T-helper 1 cell treated with Interleukin-12 subunit alpha and Interleukin-12 subunit beta and Interleukin-4 antibody, amounts not matched to agents 30 μg/mL and 1 μg/mL, for 36 hours (primary cell): ENCODE data around the gene FAM76B.

Experiments used
- H3K27ac Mint-ChIP-seq: one replicate; pipeline ENCODE4 v1.8.0; 2021; ENCODE audit warnings: mild to moderate bottlenecking, mixed read lengths
- H3K27me3 Mint-ChIP-seq: one replicate; pipeline ENCODE4 v1.8.0; 2021; ENCODE audit warnings: low read depth, mixed read lengths
- H3K36me3 Mint-ChIP-seq: one replicate; pipeline ENCODE4 v1.8.0; 2021; ENCODE audit warnings: low read depth, mixed read lengths
- H3K4me1 Mint-ChIP-seq: one replicate; pipeline ENCODE4 v1.8.0; 2021; ENCODE audit warnings: low read depth, mixed read lengths
- H3K4me3 Mint-ChIP-seq: one replicate; pipeline ENCODE4 v1.8.0; 2021; ENCODE audit warnings: mild to moderate bottlenecking, moderate library complexity, mixed read lengths
- H3K9me3 Mint-ChIP-seq: one replicate; pipeline ENCODE4 v1.8.0; 2021; ENCODE audit warnings: mixed read lengths

FAM76B gene

DNA sequence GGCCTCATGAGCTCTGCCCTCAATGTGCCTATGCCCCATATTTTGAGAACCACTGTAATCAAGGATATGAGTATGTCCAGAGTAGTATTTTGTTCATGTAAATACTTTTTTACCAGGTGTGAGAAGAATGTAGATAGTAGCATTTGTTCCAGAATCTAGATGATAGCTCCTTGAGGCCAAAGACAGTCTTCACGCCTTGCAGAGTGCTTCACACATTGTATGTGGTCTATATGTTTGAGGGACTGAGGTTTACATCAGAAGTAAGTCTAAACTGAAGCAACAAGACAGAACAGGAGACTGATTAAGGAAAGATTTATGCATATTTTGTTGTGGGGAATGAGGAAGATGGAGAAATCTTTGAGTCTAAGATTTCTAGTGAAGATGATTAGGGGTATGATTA lies 13.2 kb upstream of the FAM76B start:
- no peaks in the 10 kb centered on the region for H3K27me3 Mint-ChIP-seq
- H3K4me1 Mint-ChIP-seq = peaks cover 12% of the 10 kb centered on the region
- H3K4me3 Mint-ChIP-seq = no peak overlapping the region
- peaks cover 6% of the 10 kb centered on the region for H3K9me3 Mint-ChIP-seq
- peaks cover 46% of the 10 kb centered on the region for H3K36me3 Mint-ChIP-seq
- H3K27ac Mint-ChIP-seq = no peak overlapping the region

DNA sequence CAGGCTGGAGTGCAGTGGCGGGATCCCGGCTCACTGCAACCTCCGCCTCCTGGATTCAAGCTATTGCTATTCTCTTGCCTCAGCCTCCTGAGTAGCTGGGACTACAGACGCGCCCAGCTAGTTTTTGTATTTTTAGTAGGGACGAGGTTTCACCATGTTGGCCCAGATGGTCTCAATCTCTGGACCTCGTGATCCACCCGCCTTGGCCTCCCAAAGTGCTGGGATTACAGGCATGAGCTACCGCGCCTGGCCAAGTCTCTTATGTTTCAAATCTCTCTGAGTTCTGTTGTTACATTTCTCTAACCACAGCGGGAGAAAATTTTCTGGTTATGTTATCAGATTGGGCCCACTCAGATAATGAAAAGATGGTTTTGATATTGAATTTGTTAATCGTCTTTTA lies 10.9 kb upstream of the FAM76B start:
- Mint-ChIP-seq H3K4me3 (no peak overlapping the region), H3K36me3 (peaks cover 31% of the 10 kb centered on the region), H3K27me3 (no peaks in the 10 kb centered on the region), H3K9me3 (no peaks in the 10 kb centered on the region), H3K4me1 (peaks cover 13% of the 10 kb centered on the region), H3K27ac (no peak overlapping the region)

DNA sequence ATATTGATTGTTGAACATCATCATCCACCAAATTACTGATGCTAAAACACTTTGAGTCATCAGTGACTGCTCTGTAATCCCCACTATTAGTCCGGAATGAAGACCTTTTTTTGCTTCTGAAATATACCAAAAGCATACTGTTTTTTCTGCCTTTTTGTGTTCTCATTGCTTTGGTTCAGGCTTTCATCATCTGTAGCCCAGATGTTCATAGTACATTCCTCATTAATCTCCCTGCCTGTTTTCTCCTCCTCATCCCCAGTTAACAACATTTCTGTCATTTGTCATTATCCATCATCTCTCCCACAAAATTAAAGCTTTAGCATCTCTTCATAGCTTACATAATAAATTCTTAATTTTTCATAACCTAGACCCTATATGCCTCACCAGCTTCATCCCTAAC lies 10.0 kb upstream of the FAM76B start:
- no peak overlapping the region for H3K27ac Mint-ChIP-seq
- no peak overlapping the region for H3K4me3 Mint-ChIP-seq
- no peaks in the 10 kb centered on the region for H3K27me3 Mint-ChIP-seq
- H3K9me3 Mint-ChIP-seq = no peaks in the 10 kb centered on the region
- peaks cover 29% of the 10 kb centered on the region for H3K36me3 Mint-ChIP-seq
- peaks cover 13% of the 10 kb centered on the region for H3K4me1 Mint-ChIP-seq

DNA sequence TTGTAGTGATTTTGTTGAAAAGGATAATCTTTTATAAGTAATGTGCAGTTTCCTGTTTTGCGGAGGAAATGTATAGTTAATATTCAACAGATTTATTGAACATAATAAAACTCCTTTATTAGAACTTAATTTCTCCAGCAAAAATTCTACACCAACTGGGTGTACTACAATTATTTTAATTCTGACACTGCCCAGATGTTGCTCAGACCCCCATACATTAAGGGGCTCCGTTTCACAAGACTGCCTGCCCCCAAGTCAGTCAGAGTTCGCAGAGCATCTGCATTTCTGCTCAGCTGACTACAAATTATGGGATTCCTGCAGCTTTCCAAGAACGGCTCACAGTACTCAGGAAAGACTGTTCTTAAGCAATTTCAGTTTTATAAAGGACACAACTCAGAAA lies 6.9 kb upstream of the FAM76B start:
- H3K9me3 Mint-ChIP-seq = no peaks in the 10 kb centered on the region
- no peaks in the 10 kb centered on the region for H3K27me3 Mint-ChIP-seq
- peaks cover 30% of the 10 kb centered on the region for H3K4me1 Mint-ChIP-seq
- no peak overlapping the region for H3K4me3 Mint-ChIP-seq
- no peak overlapping the region for H3K27ac Mint-ChIP-seq
- H3K36me3 Mint-ChIP-seq = peaks cover 18% of the 10 kb centered on the region

DNA sequence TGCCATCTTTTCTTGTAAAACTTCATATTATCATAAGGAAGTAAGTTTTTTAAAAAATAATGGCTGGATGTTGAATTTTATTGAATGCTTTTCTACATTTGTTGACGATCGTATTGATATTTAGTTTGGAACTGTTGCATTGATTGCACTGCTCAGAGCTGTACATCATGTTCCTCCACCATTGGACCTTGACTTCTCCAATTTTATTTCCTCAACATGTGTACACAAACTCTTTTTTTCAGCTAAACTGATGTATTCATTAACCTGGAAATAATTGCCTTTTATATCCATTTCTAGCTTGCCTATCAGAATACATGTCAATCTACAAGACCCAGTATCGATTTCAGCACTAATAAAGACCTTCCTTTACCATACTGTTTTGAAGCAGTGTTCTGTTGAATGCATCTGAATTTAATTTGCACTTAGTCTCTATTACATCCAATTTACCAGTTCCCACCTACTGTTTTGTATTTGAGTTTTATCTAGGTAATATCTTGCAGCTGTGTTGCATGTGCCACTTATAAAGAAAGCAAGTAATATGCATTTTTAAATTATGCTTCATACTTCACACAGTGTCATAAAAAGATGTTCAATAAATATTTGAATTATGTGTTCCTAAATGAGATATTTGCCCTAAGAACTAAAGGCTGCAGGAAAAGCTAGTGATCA lies 6.2 kb upstream of the FAM76B start:
- Mint-ChIP-seq H3K27me3 (no peaks in the 10 kb centered on the region), H3K4me1 (peaks cover 32% of the 10 kb centered on the region), H3K36me3 (peaks cover 18% of the 10 kb centered on the region), H3K4me3 (no peak overlapping the region), H3K27ac (no peak overlapping the region), H3K9me3 (no peaks in the 10 kb centered on the region)

DNA sequence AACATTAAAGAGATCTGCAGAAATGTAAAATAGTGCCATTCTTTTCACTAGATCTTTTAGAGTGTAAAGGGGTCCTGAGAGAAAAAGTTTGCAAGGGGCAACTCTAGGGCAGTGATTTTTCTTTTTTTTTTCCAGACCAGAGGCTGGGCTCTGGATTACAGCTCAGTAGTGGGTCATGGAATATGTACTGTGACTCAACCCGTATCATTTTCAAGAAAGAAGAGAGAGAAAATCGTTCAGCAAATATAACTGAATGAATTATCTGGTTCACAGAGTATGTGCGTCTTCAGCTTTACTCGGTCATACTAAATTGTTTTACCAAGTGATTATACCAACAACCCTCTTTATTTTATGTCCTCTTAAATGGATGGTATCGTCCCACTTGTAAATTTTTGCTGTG lies 4.5 kb upstream of the FAM76B start:
- Mint-ChIP-seq H3K27ac (no peak overlapping the region), H3K4me1 (peaks cover 27% of the 10 kb centered on the region), H3K27me3 (no peaks in the 10 kb centered on the region), H3K9me3 (no peaks in the 10 kb centered on the region), H3K4me3 (no peak overlapping the region), H3K36me3 (peaks cover 5% of the 10 kb centered on the region)

DNA sequence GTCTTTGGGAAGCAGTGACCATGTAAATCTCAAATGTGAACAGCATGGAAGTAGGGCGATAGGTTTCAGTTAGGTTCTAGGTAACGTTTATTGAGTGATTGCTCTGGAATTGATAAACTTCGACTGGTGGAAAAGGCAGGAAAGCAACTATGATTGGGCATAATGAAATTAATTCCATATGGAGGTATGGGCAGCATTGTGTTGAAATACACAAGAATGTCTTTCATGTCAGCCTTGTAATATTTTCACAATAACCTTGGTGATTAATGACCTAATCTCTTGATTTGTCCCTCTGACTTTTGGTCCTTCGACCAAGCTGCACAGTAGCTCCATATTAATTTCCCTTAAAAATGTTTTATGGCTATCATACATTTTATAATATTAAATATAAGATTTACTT lies 3.5 kb upstream of the FAM76B start:
- H3K4me1 Mint-ChIP-seq = peaks cover 33% of the 10 kb centered on the region
- no peaks in the 10 kb centered on the region for H3K27me3 Mint-ChIP-seq
- H3K27ac Mint-ChIP-seq = no peak overlapping the region
- no peaks in the 10 kb centered on the region for H3K9me3 Mint-ChIP-seq
- H3K4me3 Mint-ChIP-seq = no peak overlapping the region
- peaks cover 8% of the 10 kb centered on the region for H3K36me3 Mint-ChIP-seq

DNA sequence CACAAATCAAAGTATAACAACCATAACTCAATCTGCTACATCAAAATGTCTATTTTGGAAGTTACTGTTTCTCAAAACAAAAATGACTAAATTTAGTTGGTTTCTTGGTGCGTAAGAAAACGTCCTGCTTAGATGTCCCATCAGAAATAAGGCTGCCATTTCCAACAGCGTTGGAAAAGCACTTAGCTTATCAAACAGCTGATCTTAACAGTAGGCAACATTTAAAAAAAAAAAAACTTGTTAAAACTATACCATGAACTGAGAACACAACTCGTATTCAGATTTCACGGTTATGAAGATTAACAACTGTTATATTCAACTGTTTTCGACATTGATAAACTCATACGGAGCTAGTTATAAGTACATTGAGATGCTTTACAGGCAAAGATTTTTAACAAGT lies 3.1 kb upstream of the FAM76B start:
- Mint-ChIP-seq H3K36me3 (peaks cover 12% of the 10 kb centered on the region), H3K27me3 (no peaks in the 10 kb centered on the region), H3K4me1 (peaks cover 37% of the 10 kb centered on the region), H3K27ac (no peak overlapping the region), H3K4me3 (no peak overlapping the region), H3K9me3 (no peaks in the 10 kb centered on the region)

DNA sequence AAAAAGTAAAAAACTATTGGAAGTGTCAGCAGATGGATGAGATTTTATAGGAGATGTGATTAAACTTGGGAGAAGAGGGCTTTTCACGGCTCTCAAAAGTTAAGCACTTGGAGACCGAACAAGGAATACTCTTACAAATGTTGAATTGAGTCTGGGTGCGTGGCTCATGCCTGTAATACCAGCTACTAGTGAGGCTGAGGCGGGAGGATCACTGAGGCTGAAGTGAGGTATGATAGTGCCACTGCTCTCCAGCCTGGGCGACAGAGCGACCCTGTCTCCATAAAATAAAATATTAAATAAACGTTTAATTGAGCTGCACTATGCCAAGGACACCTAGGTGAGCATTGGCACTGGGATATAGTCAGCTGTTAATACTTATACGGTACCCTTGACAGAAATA lies 2.6 kb upstream of the FAM76B start:
- H3K27me3 Mint-ChIP-seq = no peaks in the 10 kb centered on the region

DNA sequence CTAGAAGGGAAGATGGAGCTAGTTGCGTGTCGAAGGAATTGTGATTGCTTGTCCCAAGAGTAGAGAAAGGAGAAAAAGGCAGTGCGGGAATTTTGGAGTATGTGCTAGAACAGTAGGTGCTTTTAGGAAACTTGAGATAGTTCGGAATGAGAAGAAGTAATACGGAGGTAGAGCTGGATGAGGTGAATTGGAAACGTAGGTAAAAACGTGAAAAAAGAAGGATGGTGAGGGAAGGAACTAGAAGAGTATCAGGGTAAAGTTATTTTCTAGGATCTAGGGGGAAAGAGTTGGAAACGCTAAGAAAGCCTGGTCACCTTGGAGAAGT lies 2.1 kb upstream of the FAM76B start:
- peak overlapping the region; percentile 94 for H3K4me3 Mint-ChIP-seq
- peaks cover 37% of the 10 kb centered on the region for H3K4me1 Mint-ChIP-seq
- H3K9me3 Mint-ChIP-seq = no peaks in the 10 kb centered on the region
- no peaks in the 10 kb centered on the region for H3K27me3 Mint-ChIP-seq
- peaks cover 12% of the 10 kb centered on the region for H3K36me3 Mint-ChIP-seq
- peak overlapping the region; percentile 100 for H3K27ac Mint-ChIP-seq

More for the DNA sequence above, 2.6 kb upstream of the FAM76B start:
- H3K4me3 Mint-ChIP-seq = peak overlapping the region; percentile 94
- peak overlapping the region; percentile 100 for H3K27ac Mint-ChIP-seq
- H3K9me3 Mint-ChIP-seq = no peaks in the 10 kb centered on the region
- peaks cover 37% of the 10 kb centered on the region for H3K4me1 Mint-ChIP-seq
- peaks cover 12% of the 10 kb centered on the region for H3K36me3 Mint-ChIP-seq

DNA sequence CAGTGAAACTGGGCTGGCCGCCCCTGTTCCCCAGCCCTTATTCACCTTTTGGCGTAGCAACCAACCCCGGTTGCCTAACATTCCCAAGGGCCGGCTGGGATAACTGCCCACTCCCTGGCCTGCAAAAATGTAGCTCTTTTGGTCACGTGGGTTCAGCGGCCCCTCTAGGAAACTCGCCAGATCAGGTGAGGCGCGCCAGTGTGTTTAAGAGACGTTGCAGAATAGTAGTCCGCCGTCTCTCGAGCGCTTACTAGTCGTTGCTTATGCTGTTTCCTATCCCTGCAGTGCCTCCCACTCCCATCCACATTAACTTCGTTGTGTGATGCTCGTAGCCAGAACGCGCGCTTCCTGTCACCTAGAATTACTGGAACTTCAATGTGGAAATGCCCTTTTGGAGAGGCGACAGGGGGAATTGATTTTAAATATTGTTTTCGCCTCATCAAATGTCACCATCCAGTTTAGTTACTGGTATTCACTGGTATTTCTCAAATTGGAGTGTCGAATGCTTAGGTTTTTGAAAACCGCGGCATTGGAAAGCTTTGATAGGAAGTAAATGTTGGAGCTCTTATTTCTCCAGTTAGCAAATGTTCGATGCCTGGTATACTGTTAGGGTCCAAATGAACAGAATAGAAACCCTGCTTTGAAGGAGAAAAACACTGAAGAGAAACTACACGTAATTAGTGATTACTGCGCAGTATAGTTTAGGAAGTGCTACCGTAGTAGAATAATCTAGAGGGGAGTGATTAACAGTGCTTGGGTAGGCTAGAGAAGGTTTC lies 1.5 kb upstream of the FAM76B start:
- Mint-ChIP-seq H3K4me1 (peaks cover 36% of the 10 kb centered on the region), H3K9me3 (no peaks in the 10 kb centered on the region), H3K4me3 (peak overlapping the region; percentile 94), H3K27ac (peak overlapping the region; percentile 100), H3K27me3 (no peaks in the 10 kb centered on the region), H3K36me3 (peaks cover 17% of the 10 kb centered on the region)

DNA sequence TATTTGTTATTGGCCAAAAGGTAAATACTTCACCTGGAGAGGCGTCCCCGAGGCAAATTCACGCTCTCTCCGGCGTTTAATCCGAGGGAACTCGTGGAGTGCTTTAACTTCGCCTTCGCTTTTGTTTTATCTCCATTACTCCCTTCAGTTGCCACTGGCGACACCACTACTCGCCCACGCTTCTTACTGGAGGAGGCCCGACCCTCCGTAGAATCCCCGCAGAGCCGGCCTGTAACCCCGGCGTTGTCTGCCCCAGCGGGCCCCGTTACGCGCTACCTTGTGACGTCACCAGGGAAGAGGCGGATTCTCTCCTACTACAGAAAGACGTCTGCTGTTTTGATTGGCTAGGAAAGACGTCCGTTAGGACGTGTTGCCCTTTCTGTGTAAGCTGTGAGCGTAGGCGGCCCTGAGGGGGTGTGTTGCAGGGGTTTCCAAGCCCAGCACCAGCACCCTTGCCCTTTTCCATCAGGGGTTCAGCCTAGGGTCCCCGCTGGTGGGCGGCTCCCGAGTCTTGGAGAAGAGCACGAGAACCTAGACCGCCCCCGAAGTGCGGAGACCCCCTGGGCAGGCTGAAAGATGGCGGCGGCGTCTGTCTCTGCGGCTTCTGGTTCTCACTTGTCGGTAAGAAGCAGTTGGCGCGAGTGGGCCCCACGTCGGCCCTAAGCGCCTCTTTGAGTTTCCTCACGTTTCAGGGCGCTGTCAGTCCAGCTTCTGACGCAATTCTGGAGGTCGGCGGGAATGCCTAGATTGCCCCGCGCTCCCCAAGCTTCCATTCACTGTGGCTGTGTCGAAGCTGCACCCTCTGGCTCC lies 746 bp upstream of the FAM76B start, which contains the start of gene CEP57:
Gene CEP57, plus strand, starts transcription at position 376 of the 810 bp plus-strand sequence. Its CDS starts 201 bp downstream, at position 577.
- H3K36me3 Mint-ChIP-seq = peaks cover 24% of the 10 kb centered on the region
- H3K27ac Mint-ChIP-seq = peak within 1 kb of the TSS; percentile 100
- peaks cover 42% of the 10 kb centered on the region for H3K4me1 Mint-ChIP-seq
- no peaks in the 10 kb centered on the region for H3K27me3 Mint-ChIP-seq
- peak within 1 kb of the TSS; percentile 94 for H3K4me3 Mint-ChIP-seq
- no peaks in the 10 kb centered on the region for H3K9me3 Mint-ChIP-seq

DNA sequence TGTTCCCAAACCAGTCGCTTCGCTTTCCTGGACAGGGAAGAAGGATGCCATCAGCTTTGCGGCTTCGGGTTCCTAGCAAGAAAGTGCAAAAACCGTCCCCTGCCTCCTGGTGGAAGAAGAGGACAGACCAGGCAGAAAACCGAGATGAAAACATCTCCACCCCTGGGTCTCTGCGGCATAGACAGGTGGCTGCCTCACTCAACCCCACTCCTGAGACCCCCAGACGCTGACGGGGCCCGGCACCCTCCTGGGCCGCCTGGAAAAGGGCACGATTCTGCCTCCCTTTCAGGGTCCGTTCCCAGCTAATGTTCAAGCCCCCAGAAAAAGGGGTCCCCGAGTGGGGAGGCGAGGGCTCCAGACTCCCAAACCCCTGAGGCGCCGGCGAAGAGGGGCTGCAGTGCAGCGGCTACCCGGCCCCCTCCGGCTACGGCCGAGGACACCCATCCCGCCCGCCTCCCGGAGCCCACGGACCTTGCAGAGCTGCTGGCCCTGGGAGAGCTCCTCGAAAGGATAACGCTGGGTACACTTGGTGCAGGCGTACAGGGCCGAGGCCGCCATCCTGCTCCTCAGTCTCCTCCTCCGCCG lies 569 bp downstream of the FAM76B start:
- Mint-ChIP-seq H3K4me1 (peaks cover 44% of the 10 kb centered on the region), H3K36me3 (peaks cover 28% of the 10 kb centered on the region), H3K27me3 (no peaks in the 10 kb centered on the region), H3K9me3 (no peaks in the 10 kb centered on the region), H3K4me3 (peak overlapping the region; percentile 94), H3K27ac (peak overlapping the region; percentile 88)

DNA sequence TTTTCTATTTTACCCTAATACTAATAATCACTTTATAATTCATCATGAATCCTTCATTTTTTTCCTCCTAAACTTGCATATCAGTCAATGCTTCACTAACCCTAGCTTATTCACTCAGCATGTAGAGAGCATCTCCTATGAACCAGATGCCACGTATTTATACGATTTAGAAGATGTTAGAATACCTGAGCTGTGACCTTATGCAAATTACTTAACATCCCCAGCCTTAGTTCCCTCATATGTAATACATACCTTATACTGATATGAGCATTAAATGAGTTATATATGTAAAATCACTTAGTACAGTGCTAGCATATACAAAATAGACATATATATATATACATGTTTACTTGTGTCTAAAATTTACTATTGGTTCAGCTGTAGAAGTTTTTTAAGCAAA lies 9.0 kb downstream of the FAM76B start:
- peaks cover 54% of the 10 kb centered on the region for H3K36me3 Mint-ChIP-seq
- no peaks in the 10 kb centered on the region for H3K27me3 Mint-ChIP-seq
- peaks cover 29% of the 10 kb centered on the region for H3K4me1 Mint-ChIP-seq
- no peaks in the 10 kb centered on the region for H3K9me3 Mint-ChIP-seq
- no peak overlapping the region for H3K27ac Mint-ChIP-seq
- no peak overlapping the region for H3K4me3 Mint-ChIP-seq
